Suppressor macrophage treated with lipopolysaccharide for 1 hour (primary cell): ENCODE measurements around the gene CEMIP.

Experiments
- DNase-seq, 3 donors: peaks; one replicate each; pipeline ENCODE4 v3.0.0-alpha.2; 2020 to 2022

Gene CEMIP

DNA sequence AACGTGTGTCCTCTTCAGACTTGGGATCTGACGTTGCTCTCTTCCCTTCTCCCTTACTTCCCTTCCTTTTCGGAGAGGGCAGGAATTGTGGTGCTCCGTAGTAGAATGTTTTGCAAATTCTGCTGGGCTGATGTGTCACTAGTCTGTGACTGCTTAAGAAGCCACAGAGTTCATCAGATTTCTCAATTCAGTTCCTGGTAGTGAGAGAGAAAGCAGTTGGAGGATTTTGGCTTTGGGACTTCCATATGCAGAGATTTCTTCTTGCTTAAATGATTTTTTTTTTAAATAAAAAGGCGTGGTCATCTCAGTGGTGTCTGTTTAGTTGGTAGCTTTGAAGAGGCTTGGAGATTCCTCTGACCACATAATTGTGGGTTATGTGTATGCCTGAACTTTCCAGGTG is 10.1 kb downstream of the CEMIP start:
- peak; percentile 82 to 97 (median 90) for DNase-seq

- DNase-seq, result peak in 1 of 3 donors; percentile 43
Measured at GRCh38 chr15:80789796-80790195, 10.6 kb downstream of the CEMIP start.

GRCh38 chr15:80790236-80790635 is 11.1 kb downstream of the CEMIP start:
- peak; percentile 12 to 61 (median 46) for DNase-seq

DNA sequence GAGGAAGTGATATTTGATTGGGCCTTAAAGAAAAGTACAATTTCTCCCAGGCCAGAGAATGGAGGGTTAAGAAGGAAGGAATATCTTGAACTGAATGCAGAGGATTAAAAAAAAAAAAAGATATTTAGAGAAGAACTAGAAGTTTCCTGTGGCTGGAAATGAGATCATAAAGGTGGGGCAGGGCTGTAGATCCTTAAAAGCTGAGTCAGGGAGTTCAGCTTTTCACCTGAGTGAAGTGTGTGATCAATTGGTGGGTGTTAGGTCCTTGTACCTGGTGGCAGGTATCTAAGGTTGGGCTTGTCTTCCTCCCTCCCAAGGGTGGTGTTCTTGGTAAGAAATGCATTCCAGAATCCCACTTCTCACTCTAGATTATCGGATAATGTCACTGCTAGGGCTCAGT is 11.8 kb downstream of the CEMIP start:
- DNase-seq, result no peak

- no peak for DNase-seq
Measured at GRCh38 chr15:80796407-80796806, 17.2 kb downstream of the CEMIP start.

DNA sequence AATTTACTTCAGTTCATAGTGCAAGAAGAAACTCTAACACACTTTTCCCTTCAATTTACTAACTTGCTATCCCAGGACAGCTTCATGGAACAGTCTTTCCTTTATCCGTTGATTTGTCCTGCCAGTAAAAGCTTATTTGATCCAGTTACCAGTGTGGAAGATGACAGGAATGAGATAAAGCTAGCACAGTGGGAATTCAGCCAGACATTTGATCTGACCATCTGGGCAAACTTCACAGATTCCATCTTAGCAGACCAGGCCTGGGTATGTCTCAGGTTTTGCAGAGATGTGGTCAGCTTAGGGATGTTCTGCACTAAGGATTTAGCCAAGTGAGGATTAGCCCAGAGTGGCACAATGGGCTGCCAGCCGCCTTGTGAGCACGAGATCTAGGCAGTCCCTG is 19.7 kb downstream of the CEMIP start:
- no peak for DNase-seq

- no peak for DNase-seq
Measured at GRCh38 chr15:80800067-80800466, 20.9 kb downstream of the CEMIP start.

- peak; percentile 74 to 83 (median 81) for DNase-seq
Measured at GRCh38 chr15:80801891-80802680, 22.9 kb downstream of the CEMIP start.

DNA sequence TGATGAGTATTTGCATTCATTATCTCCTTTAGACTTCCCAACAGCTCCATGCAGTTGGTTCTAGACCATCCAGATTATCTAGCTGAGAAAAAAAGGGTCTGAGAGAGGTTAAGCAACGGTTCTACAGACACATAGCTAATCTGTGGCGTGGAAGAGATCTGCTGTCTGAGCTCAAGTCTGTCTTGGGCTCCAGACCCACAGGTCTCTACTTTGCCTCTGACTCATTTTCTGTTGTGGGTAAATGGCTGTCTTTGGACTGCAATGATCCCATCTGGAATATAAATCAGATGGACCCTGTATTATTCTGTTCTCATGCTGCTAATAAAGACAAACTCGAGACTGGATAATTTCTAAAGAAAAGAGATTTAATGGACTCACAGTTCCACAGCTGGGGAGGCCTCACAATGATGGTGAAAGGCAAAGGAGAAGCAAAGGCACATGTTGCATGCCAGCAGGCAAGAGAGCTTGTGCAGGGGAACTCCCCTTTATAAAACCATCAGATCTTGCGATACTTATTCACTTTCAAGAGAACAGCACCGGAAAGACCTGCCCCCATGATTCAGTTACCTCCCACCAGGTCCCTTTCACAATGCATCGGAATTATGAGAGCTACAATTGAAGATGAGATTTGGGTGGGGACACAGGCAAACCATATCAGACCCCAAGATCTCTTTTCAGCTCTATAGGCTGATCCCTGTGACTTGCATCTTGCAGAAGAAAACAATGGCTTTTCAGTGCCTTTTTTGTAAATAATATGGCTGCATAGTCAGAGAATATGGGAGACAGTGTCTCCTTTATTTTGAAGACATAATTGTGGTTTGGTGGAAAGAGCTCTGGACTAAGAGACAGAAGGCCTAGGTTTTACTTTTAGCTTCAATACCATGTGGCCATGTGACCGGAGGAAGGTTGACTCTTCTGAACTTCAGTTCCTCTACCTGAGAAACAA is 24.7 kb downstream of the CEMIP start:
- DNase-seq, result peak in 2 of 3 donors; percentile 28 to 36

DNA sequence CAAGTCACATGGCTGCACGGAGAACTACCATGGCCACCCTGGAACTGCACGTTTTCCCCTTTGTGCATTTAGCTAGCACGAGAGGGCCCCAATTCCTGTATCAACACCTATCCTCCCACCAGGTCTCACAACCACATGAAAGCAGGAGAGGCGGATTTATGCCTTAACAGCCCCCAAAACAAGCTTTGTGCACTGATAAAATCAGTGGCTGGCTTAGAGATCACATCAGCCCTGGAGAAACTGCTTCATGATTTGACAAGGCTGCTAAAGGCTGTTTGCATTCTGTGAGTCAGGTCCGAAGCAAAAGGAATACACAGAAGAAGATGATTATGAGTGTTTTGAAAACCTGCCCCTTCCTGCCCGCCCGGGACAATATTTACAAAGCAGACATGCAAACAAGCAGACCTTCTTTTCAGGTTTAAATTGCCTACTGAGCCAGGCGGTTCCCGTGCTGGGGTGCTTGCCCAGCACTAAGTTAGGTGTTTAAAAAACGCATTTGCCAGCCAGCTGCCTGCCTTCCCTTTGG is 25.9 kb downstream of the CEMIP start:
- no peak for DNase-seq

- DNase-seq, result no peak
Measured at GRCh38 chr15:80811781-80812315, 32.7 kb downstream of the CEMIP start.

DNA sequence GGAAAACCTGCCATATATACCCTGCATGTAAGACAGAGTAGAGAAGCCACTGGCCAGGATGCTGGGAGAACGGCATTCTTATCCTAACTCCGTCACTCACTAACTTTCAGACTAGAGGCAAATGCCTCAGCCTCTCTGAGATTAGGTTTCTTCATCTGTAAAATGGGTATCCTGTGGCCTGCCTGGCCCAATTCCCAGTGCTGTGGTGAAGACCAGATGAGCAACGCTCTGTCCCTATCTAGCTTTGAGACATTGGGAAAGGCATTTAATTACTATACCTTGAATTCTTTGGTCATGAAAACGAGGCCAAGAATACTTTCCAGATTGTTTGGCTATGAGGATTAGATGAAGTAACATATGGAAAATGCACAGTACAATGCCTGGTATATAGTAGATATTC is 35.9 kb downstream of the CEMIP start:
- no peak for DNase-seq

DNA sequence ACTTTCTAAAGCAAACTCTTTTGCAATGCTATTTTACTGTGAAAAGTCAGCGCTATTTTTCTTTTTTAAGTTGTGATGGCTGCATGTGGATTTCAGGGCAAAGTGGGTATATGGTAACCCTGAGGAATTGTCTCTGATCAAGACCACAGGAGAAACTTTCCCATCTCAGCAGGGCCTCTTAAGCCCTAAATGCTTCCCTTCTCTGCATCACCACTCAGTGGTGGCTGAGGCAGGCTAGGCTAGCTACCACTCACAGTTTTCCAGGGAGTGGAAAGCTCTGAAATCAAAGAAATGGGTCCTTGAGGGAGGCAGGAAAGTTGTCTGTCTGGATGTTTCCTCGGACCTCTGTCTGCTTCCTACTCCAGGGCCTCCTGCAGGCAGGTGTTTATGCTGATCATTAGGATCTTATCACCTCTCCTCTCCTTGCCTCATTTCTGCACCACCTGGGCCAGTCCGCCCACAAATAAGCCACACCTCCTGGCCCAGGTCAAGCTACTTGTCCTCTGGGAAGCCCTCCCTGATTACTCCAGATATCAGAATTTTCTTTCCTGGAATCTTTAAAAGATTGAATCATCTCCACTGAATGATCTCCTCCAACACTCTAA is 37.0 kb downstream of the CEMIP start:
- no peak for DNase-seq

DNA sequence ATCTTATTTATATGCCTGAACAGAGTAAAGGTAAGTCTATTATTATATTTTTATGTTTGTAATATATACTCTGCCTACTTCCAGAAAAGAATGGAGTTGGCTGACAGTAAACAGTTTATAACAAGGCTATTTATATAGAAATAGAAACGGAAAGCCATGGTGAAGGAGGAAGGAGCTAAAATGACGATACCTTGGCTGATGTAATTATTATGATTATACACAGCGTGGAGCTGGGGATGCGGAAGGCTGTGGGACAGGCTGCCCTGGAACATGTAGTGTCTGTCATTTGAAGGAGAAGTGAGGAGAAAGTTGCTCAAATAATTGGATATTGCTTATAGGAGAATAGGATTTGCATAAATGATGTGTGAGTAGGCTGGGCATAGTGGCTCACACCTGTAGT is 37.8 kb downstream of the CEMIP start:
- peak; percentile 35 to 53 (median 45) for DNase-seq

DNA sequence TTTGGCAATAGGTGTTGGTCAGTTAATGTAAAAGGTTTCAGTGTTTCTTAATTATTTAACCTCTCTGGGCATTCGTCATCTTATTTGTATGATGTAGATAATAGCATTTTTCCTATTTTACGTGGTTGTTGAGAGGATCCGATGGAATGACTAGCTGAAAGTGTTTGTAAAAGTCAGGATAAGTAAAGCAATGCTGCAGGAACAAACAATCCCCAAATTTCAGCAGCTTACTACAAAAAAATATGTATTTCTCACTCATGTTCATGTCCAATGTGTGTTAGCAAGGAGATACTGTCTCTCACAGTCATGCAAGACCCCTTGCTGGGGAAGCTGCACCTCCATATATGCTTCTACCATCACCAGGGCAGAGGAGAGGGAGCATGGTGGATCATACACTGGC is 38.7 kb downstream of the CEMIP start:
- DNase-seq, result no peak

- peak; percentile 35 to 46 (median 42) for DNase-seq
Measured at GRCh38 chr15:80819001-80819400, 39.8 kb downstream of the CEMIP start.

DNA sequence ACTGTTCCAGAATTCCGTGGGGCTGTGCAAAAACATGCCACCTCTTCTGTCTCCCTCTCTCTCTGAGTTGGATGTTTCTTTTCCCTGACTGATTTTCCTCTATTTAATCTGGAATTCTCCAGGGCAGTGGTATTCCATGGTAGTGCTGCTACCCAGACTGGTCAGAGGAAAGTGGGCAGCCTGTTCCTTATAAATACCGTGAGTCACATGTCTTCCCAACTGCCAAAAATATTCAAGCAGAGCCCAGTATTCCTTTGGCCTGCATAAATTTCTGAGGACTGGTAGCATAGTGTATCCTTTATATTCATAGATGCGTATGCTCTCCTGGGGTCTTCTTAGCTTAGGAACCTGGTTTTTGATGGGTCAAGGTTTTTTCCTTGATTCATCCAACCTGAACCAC is 40.9 kb downstream of the CEMIP start:
- no peak for DNase-seq

DNA sequence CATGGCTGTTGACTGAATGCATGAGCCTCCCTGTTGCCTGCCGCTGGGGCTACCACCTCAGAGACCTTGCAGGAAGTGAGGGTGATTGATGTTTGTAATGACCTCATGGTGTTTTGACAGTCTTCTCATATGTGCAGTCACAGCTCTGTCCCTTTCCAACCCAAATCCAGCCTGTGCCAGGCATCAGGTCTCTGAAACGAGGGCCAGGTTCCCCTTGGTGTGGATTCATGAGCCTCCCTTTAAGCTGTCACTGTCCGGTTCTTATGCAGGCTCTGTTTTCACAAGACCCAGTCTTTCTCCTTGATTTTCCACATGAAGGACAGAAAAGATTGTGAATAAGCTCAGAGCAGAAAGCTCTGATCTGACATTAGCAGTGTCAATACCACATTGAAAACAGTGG is 43.1 kb downstream of the CEMIP start:
- DNase-seq, result no peak

- no peak for DNase-seq
Measured at GRCh38 chr15:80822676-80823075, 43.5 kb downstream of the CEMIP start.

- DNase-seq, result no peak
Measured at GRCh38 chr15:80823120-80823519, 44.0 kb downstream of the CEMIP start.

GRCh38 chr15:80823995-80824394 is 44.8 kb downstream of the CEMIP start:
- DNase-seq, result no peak

DNA sequence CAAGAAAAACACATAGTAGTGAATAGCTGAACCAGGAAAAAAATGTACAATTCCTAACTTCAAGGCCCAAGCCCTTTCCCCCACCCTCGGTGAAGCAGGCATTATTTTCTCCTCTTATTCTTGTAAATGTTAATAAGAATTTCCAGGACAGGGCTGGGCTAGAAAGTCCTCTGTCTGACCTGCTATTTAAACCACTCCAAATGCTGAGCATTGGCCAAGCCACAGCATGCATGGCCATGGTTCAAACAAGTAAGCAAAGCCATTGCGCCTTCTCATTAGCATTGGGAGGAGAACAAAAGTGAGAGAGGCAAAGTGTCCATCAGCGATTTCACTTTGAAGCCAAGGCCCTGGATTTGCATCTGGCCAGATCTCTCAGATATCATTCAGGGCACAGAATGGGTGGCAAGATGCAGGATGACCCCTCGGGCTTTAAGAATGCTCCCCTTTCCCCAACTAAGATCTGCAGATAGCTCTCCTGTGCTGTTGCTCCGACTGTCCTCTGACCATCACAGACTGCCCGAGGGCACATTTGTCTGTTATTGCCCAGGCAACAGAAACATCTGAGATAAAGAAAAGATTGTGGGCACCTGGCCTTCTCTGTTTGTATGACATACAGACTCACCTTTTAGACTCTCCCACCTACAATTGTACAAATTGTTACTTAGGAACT is 46.3 kb downstream of the CEMIP start:
- DNase-seq, result no peak
